Ectodermal cell (in vitro differentiated cells): ENCODE data around the gene PDIA4.

Experiments
- H3K27ac ChIP-seq: 2 replicates; pipeline ENCODE4 v1.7.0; 2013; ENCODE audit warnings: mild to moderate bottlenecking, low read depth, low read length; ENCODE audit not compliant: insufficient read depth, poor library complexity, severe bottlenecking
- H3K27me3 ChIP-seq: 2 replicates; pipeline ENCODE4 v1.7.0; 2013; ENCODE audit warnings: mild to moderate bottlenecking, low read length; ENCODE audit not compliant: insufficient read depth, control insufficient read depth, poor library complexity, severe bottlenecking
- H3K36me3 ChIP-seq: one replicate; pipeline ENCODE4 v1.7.0; 2013; ENCODE audit warnings: low read length; ENCODE audit not compliant: control insufficient read depth, insufficient read depth
- H3K4me1 ChIP-seq: one replicate; pipeline ENCODE4 v1.7.0; 2013; ENCODE audit warnings: low read length; ENCODE audit not compliant: control insufficient read depth, insufficient read depth
- H3K4me3 ChIP-seq: 2 replicates; pipeline ENCODE4 v1.7.0; 2013; ENCODE audit warnings: low read depth, low read length, control low read depth; ENCODE audit not compliant: insufficient read depth
- H3K9me3 ChIP-seq: 2 replicates; pipeline ENCODE4 v1.7.0; 2013; ENCODE audit warnings: mild to moderate bottlenecking, low read length, moderate library complexity; ENCODE audit not compliant: control insufficient read depth
- WGBS, 2 experiments: methylation state at CpG; one replicate each; pipeline ENCODE4 v1.1.7; 2013; ENCODE audit warnings: missing lambda C conversion rate in 2 of 2; 5-methylcytosine and 5-hydroxymethylcytosine counted together

Gene PDIA4

GRCh38 chr7:148978091-148978490 is 50.2 kb downstream of the PDIA4 start:
- Histone ChIP-seq H3K36me3 (no peaks in the 10 kb centered on the region), H3K27ac (no peak overlapping the region), H3K4me3 (no peak overlapping the region), H3K4me1 (no peaks in the 10 kb centered on the region), H3K9me3 (no peaks in the 10 kb centered on the region), H3K27me3 (no peaks in the 10 kb centered on the region)
- 78 to 84% methylated on average over 8 of the region's 8 CpGs for whole genome bisulfite sequencing, 2 experiments

DNA sequence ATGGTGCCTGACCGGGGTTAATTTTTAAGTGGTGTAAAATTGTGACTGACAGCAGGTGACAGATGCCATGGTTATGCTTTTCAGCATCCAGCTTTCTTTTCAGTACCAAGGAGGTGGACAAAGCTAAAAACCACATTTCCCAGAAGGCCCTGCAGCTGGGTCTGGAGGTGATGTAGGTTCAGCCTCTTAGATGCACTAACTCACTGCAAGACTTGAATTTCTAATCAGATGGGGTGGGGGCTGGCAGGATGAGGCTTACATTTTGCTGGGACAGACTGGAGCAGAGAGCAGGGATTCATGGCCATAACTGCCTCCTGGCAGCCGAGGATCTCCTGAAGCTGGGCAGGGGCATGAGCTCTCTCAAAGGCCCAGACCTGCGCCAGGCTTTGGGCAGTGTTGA is 52.4 kb downstream of the PDIA4 start:
- Histone ChIP-seq H3K4me3 (no peak overlapping the region), H3K9me3 (no peaks in the 10 kb centered on the region), H3K27ac (no peak overlapping the region), H3K36me3 (no peaks in the 10 kb centered on the region), H3K27me3 (no peaks in the 10 kb centered on the region), H3K4me1 (no peaks in the 10 kb centered on the region)
- WGBS, 2 experiments: 78 to 79% methylated on average over 3 of the region's 3 CpGs

- 89 to 95% methylated on average over 6 of the region's 6 CpGs for WGBS, 2 experiments
- H3K4me3 ChIP-seq: no peak overlapping the region
Observed at GRCh38 chr7:148973256-148973655, 55.0 kb downstream of the PDIA4 start.

GRCh38 chr7:148972375-148972774 is 55.9 kb downstream of the PDIA4 start:
- 89 to 93% methylated on average over 7 of the region's 7 CpGs for WGBS, 2 experiments
- Histone ChIP-seq H3K27ac (no peak overlapping the region), H3K27me3 (no peaks in the 10 kb centered on the region), H3K9me3 (no peaks in the 10 kb centered on the region), H3K4me1 (no peaks in the 10 kb centered on the region), H3K4me3 (no peak overlapping the region), H3K36me3 (no peaks in the 10 kb centered on the region)

More at GRCh38 chr7:148973256-148973655, 55.0 kb downstream of the PDIA4 start:
- Histone ChIP-seq H3K9me3 (no peaks in the 10 kb centered on the region), H3K36me3 (no peaks in the 10 kb centered on the region), H3K27ac (no peak overlapping the region), H3K4me1 (no peaks in the 10 kb centered on the region), H3K27me3 (no peaks in the 10 kb centered on the region)

DNA sequence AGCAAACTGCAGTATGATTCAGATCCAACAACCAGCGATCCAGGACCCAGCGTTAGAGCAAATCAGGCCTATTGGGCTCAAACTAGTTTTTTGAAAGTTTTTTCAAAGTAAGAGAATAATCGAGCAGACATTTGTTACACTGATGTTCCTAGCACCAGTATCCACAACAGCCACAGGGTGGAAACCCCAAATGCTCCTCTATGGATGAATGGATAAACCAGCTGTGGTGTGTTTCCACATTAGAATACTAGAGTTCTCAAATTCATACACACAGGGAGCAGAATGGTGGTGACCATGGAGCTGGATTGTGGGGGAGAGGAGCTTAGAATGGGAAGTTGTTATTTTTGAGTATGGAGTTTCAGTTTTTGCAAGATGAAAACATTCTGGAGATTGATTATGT is 60.7 kb downstream of the PDIA4 start:
- Histone ChIP-seq H3K4me3 (no peak overlapping the region), H3K9me3 (no peaks in the 10 kb centered on the region), H3K4me1 (no peaks in the 10 kb centered on the region), H3K36me3 (no peaks in the 10 kb centered on the region), H3K27ac (no peak overlapping the region), H3K27me3 (no peaks in the 10 kb centered on the region)
- WGBS, 2 experiments: 91 to 99% methylated on average over 3 of the region's 3 CpGs

DNA sequence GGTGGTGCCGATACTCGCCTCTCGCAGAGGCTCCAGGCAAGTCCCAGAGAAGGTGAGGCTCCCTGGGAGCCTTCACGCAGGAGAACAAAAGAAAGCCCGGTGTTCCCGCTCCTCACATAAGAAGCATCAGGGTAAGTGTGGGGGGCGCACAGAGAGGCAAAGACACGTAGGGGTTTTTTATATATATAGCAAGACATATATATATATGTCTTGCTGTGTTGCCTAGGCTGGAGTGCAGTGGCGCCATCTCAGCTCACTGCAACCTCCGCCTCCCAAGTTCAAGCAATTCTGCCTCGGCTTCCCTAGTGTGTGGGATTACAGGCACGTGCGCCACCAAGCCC is 61.3 kb downstream of the PDIA4 start:
- WGBS, 2 experiments: 47 to 54% methylated on average over 9 to 12 of the region's 13 CpGs
- Histone ChIP-seq H3K27me3 (no peaks in the 10 kb centered on the region), H3K27ac (no peak overlapping the region), H3K36me3 (no peaks in the 10 kb centered on the region), H3K4me3 (no peak overlapping the region), H3K4me1 (no peaks in the 10 kb centered on the region), H3K9me3 (no peaks in the 10 kb centered on the region)

DNA sequence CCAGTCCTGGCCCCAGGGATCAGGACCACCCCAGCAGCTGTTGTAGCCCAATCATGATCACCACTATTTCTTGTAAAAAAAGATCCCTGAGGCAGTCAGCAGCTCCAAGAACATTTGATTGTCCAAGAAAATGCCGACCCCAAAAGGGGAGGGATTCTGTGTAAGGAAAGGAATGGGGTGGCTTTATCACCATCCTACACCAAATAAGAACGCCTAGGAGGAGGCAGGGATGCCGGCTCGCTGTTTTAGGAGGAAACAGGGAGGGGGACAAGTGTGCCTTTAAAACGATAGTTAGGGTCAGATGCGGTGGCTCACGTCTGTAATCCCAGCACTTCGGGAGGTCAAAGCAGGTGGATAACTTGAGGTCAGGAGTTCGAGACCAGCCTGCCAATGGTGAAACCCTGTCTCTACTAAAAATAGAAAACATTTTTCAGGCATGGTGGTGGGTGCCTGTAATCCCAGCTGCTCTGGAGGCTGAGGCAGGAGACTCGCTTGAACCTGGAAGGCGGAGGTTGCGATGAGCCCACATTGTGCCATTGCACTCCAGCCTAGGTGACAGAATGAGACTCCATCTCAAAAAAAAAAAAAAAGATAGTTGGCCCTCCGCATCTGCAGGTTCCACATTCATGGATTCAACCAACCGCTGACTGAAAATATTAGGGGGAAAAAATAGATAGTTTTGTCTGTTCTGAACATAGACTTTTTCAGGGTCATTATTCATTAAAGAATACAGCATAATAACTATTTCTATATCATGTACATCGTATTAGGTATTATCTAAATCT is 63.6 kb downstream of the PDIA4 start:
- no peaks in the 10 kb centered on the region for H3K36me3 ChIP-seq
- H3K27me3 ChIP-seq: no peaks in the 10 kb centered on the region
- WGBS, 2 experiments: 82 to 83% methylated on average over 13 to 14 of the region's 15 CpGs
- H3K9me3 ChIP-seq: no peaks in the 10 kb centered on the region
- no peak overlapping the region for H3K27ac ChIP-seq
- no peaks in the 10 kb centered on the region for H3K4me1 ChIP-seq
- no peak overlapping the region for H3K4me3 ChIP-seq

- 74 to 76% methylated on average over 20 of the region's 20 CpGs for WGBS, 2 experiments
- H3K27ac ChIP-seq: no peak overlapping the region
- no peaks in the 10 kb centered on the region for H3K9me3 ChIP-seq
- H3K4me1 ChIP-seq: no peaks in the 10 kb centered on the region
- H3K4me3 ChIP-seq: no peak overlapping the region
- no peaks in the 10 kb centered on the region for H3K36me3 ChIP-seq
- no peaks in the 10 kb centered on the region for H3K27me3 ChIP-seq
Observed at GRCh38 chr7:148963583-148964482, 64.5 kb downstream of the PDIA4 start.

GRCh38 chr7:148962823-148963582 is 65.3 kb downstream of the PDIA4 start:
- 19 to 29% methylated on average over 4 to 5 of the region's 5 CpGs for WGBS, 2 experiments
- no peaks in the 10 kb centered on the region for H3K27me3 ChIP-seq
- H3K9me3 ChIP-seq: no peaks in the 10 kb centered on the region
- peak overlapping the region; percentile 25 for H3K4me3 ChIP-seq
- no peaks in the 10 kb centered on the region for H3K36me3 ChIP-seq
- H3K4me1 ChIP-seq: no peaks in the 10 kb centered on the region
- no peak overlapping the region for H3K27ac ChIP-seq

GRCh38 chr7:148962440-148962822 is 65.9 kb downstream of the PDIA4 start:
- no peaks in the 10 kb centered on the region for H3K4me1 ChIP-seq
- H3K4me3 ChIP-seq: peak overlapping the region; percentile 25
- no peak overlapping the region for H3K27ac ChIP-seq
- H3K36me3 ChIP-seq: no peaks in the 10 kb centered on the region
- 28 to 32% methylated on average over 5 of the region's 5 CpGs for WGBS, 2 experiments
- no peaks in the 10 kb centered on the region for H3K9me3 ChIP-seq
- no peaks in the 10 kb centered on the region for H3K27me3 ChIP-seq
